KOPT-K1 (cell line): ENCODE results near the gene RNF167.
A peak's percentile ranks its signal among the peaks of the same experiment; 100 is the strongest.

Source experiments
- H3K27ac ChIP-seq: fragments of 200-600 bp; sonication (generic); 2 replicates; pipeline ENCODE4 v1.5.1; 2016; ENCODE audit warnings: antibody characterized with exemption, mild to moderate bottlenecking, low read depth, low read length; ENCODE audit not compliant: poor library complexity, severe bottlenecking
- H3K36me3 ChIP-seq: fragments of 200-600 bp; sonication (generic); 2 replicates; pipeline ENCODE4 v1.5.1; 2017; ENCODE audit warnings: antibody characterized with exemption, mild to moderate bottlenecking, low read length, moderate library complexity; ENCODE audit not compliant: insufficient read depth
- H3K9me3 ChIP-seq: fragments of 200-600 bp; sonication (generic); 2 replicates; pipeline ENCODE4 v1.5.1; 2017; ENCODE audit warnings: antibody characterized with exemption, low read length, mild to moderate bottlenecking; ENCODE audit not compliant: insufficient read depth, poor library complexity, severe bottlenecking

The RNF167 gene

GRCh38 chr17:4950746-4951204 is 10.7 kb downstream of the RNF167 start, which contains the start of gene ENO3:
Gene ENO3, plus strand, starts transcription at chr17:4951119. Its CDS starts 711 bp downstream, at chr17:4951830.
- Histone ChIP-seq H3K36me3 (peaks cover 19% of the 10 kb centered on the region), H3K27ac (peak within 1 kb of the TSS; percentile 99), H3K9me3 (no peaks in the 10 kb centered on the region)

GRCh38 chr17:4951486-4951885 is 11.4 kb downstream of the RNF167 start:
- no peaks in the 10 kb centered on the region for H3K9me3 ChIP-seq
- H3K36me3 ChIP-seq, result peaks cover 12% of the 10 kb centered on the region
- peak overlapping the region; percentile 99 for H3K27ac ChIP-seq

DNA sequence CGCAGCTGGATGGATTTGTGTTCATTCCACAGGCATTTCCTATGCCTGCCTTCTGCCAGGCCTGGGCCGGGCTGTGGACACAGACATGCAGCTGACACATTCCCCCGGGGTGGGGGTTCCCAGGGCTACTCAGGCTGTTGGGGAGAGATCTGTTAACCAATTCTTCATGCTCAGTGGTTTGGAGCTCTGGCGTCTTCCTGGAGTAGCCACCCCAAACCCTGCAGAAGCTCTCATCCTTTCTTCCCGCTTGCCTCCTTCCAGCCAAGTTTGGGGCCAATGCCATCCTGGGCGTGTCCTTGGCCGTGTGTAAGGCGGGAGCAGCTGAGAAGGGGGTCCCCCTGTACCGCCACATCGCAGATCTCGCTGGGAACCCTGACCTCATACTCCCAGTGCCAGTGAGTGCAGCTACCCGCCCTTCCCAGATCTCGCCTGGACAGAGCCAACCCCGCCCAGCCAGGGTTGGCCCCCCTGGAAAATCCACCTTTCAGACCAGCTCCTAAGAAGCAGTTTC is 13.4 kb downstream of the RNF167 start:
- H3K27ac ChIP-seq, result no peak overlapping the region
- H3K36me3 ChIP-seq, result peaks cover 10% of the 10 kb centered on the region
- no peaks in the 10 kb centered on the region for H3K9me3 ChIP-seq

DNA sequence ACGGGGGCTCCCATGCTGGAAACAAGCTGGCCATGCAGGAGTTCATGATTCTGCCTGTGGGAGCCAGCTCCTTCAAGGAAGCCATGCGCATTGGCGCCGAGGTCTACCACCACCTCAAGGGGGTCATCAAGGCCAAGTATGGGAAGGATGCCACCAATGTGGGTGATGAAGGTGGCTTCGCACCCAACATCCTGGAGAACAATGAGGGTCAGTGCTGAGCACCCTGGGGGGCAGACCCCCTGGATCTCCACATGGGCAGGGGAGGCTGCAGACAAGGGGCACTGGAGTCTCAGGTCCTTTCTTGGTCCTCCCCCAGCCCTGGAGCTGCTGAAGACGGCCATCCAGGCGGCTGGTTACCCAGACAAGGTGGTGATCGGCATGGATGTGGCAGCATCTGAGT is 15.0 kb downstream of the RNF167 start:
- no peaks in the 10 kb centered on the region for H3K9me3 ChIP-seq
- peaks cover 24% of the 10 kb centered on the region for H3K36me3 ChIP-seq
- H3K27ac ChIP-seq, result no peak overlapping the region

- Histone ChIP-seq H3K36me3 (peaks cover 35% of the 10 kb centered on the region), H3K27ac (no peak overlapping the region), H3K9me3 (no peaks in the 10 kb centered on the region)
Measured at GRCh38 chr17:4956493-4957061, 16.5 kb downstream of the RNF167 start.

DNA sequence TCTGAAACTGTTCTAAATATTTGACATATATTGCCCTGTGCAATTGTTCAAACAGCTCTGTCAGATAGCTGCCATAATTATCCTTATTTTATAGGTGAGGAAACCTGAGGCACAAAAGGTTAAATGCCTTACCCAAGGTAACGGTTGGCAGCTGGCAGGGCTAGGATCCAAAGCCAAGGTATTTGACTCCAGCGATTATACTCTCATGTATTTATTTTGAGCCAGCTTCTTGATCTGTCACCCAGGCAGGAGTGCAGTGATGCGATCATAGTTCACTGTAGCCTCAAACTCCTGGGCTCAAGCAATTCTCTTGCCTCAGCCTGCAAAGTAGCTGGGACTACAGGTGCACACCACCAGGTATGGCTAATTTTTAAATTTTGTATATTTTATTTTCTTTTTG is 18.0 kb downstream of the RNF167 start:
- H3K9me3 ChIP-seq, result no peaks in the 10 kb centered on the region
- H3K27ac ChIP-seq, result no peak overlapping the region
- H3K36me3 ChIP-seq, result peaks cover 35% of the 10 kb centered on the region

DNA sequence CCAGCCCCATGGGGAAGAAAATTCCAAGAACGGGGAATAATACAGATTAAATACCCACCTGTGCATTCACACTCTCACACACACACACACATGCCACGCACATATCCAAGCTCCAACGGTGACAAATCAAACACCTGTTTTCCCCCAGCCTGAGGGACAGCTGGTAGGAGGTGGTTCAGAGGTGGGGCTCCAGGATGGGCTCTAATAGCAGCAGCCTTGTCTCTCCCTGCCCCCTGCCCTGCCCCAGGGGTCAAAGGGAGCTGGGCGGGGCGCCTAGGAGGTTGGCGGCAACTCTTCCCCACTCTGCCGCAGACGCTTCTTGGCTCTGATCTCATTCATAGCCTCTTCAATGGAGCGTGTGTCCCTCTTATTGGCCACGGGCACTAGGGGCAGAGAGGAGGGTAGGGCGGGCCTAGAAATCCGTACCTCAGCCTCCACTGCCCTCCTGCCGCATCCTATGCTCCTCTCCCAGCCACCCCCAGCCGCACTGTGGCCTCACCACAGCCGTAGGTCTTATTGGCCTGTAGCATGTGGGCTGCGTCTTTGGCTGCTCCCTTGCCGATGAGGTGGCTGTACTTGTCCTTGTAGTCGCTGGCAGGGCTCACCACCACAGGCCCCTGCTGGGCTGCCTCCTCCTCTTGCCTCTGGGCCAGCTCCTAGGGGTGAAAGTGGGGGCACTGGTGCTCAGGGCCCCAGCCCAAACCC is 19.3 kb downstream of the RNF167 start:
- H3K27ac ChIP-seq, result no peak overlapping the region
- H3K36me3 ChIP-seq, result peaks cover 35% of the 10 kb centered on the region
- H3K9me3 ChIP-seq, result no peaks in the 10 kb centered on the region

- no peak overlapping the region for H3K27ac ChIP-seq
Measured at GRCh38 chr17:4960279-4960922, 20.3 kb downstream of the RNF167 start.

DNA sequence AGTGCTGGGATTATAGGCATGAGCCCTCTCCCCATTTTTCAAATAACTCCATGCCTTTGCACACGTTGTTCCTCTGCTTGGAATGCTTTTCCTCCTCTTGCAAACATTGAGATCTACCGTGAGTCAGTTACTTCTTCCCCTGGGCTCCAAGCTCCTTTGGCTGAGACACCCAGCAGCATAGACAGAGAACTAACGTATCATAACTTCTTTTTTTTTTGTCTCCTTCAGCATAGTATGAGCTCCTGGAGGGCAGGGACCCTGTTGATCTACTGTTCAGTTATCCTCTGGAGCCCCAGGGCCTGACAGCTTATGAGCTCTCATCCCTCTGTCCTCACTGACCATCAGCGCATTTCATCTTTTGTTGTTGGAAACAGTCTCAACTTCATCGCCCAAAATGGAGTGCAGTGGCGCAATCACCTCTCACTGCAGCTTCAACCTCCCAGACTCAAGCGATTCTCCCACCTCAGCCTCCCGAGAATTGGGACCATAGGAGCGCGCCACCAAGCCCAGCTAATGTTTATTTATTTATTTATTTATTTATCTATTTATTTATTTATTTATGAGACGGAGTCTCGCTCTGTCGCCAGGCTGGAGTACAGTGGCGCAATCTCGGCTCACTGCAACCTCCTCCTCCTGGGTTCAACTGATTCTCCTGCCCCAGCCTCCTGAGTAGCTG is 25.4 kb downstream of the RNF167 start:
- H3K9me3 ChIP-seq, result no peaks in the 10 kb centered on the region
- H3K36me3 ChIP-seq, result peaks cover 19% of the 10 kb centered on the region
- H3K27ac ChIP-seq, result no peak overlapping the region

More at GRCh38 chr17:4960279-4960922, 20.3 kb downstream of the RNF167 start:
- H3K9me3 ChIP-seq, result no peaks in the 10 kb centered on the region
- peaks cover 35% of the 10 kb centered on the region for H3K36me3 ChIP-seq

DNA sequence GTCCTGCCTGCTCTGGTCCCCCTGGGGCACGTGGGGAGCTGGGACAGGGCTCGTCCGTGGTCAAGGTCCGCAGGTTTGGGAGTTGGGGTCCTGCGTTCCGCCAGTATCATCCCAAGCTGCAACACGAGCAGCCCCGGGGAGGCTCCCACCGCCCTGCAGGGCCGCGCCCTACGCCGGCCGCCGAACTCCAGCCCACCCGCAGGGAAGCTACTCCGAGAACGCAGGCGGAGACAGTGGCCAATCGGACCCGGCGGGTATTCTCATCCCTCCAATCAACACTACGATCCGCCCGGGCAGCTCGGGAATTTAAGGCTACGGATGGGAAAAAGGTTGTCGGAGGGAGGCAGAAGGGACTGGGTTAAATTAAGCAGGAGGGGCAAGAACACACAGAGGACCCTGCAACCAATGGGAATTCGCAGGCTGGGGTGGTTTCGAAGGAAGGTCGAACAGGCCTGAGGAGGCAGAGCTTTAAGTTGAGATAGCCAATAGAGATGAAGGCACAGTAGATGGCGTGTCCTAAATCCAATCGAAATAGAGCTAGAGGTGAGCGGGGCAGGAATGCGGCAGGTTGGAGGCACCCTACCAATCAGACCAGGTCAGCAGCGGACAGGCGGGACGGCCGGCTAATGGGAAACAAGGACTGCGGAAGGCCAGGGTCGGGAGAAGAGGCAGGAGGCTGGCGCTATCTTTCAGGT is 26.9 kb downstream of the RNF167 start:
- Histone ChIP-seq H3K27ac (peak overlapping the region; percentile 84), H3K9me3 (no peaks in the 10 kb centered on the region), H3K36me3 (peaks cover 22% of the 10 kb centered on the region; the same call in 1 of the 2 replicates)

DNA sequence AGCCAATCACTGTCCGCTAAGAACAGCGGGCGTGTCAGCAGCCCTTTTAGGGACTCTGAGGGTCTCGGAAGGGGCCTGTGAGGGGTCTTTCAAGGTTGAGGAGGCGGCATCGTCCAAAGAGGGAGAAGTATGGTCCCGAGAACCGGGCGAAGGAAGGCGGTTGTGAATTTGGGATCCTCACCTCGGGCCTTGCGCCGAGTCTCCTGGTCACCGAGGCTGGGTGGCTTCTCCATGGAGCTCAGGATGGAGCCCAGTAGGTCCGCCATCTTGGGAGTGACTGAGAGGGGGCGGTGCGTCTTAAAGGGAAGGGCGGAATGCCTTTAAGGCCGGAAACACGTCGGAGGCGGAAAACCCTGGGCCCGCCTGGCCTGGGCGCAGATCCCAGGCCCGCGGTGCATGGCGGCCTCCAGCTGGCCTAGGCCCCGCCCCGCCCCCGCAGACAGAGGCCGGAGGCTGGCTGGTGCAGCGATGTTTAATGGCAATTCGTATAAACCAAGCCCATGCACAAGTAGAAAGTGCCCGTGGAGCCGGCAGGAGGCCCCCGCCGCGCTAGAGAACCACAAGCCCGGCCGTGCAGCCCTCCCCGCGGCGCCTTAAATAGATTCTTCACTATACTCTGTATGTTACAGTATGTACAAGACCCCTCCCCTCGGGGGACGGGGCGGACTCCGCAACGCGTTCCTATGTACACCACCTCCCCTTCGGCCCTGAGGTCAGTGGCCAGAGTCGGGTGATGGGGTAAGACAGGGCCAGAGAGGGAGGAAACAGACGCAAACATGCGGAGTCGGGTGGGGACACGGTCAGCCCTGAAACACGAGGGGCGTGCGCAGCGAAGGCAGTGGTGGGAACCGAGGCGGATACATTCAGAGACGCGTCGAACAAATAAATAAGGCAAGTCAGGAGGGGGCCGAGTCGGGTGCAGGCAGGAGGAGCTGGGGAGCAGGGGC is 27.7 kb downstream of the RNF167 start, which contains the start of gene SPAG7:
Gene SPAG7 (minus strand): TSS at position 279 of the 947 bp plus-strand sequence. CDS start 13 bp downstream, at position 266.
- Histone ChIP-seq H3K27ac (peak within 1 kb of the TSS; percentile 84), H3K36me3 (peaks cover 30% of the 10 kb centered on the region), H3K9me3 (no peaks in the 10 kb centered on the region)

- no peaks in the 10 kb centered on the region for H3K9me3 ChIP-seq
- H3K36me3 ChIP-seq, result peaks cover 38% of the 10 kb centered on the region
- H3K27ac ChIP-seq, result peak overlapping the region; percentile 84
Measured at GRCh38 chr17:4968486-4969046, 28.5 kb downstream of the RNF167 start.

DNA sequence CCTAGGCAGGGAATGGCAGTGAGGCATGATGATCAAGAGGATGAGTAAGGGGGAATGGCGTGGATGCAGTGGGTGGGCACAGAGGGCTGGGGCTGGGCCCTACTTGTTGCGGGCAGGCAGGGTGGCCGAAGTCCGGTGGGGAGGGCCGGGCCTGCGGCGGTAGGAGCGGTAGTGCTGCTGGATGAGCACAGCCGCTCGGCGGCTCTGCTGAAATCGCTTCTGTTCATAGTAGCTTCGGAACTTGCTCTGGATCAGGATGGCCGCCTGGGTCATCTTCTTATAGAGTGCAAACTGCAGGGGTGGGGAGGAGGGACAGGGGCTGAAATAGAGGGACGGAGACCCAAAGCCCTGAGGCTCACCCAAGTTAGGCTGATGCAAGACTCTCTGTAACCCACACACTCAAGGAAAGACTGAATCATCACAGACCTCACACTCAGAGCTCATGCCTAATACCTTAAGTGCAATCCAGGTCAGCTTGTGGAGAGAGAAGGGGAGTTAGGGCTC is 29.0 kb downstream of the RNF167 start:
- peaks cover 43% of the 10 kb centered on the region for H3K36me3 ChIP-seq
- H3K9me3 ChIP-seq, result no peaks in the 10 kb centered on the region
- H3K27ac ChIP-seq, result peak overlapping the region; percentile 84
